Measurements from ENCODE around the gene FBXO10. TPM values are rescaled to one million over a fixed set of nuclear protein-coding genes. Genes with fewer than 3 reads are reported as not detected.

The FBXO10 gene
- total RNA-seq, 4 donors from 2014 or later: 5.1 to 10.5 (median 7.2) TPM

DNA sequence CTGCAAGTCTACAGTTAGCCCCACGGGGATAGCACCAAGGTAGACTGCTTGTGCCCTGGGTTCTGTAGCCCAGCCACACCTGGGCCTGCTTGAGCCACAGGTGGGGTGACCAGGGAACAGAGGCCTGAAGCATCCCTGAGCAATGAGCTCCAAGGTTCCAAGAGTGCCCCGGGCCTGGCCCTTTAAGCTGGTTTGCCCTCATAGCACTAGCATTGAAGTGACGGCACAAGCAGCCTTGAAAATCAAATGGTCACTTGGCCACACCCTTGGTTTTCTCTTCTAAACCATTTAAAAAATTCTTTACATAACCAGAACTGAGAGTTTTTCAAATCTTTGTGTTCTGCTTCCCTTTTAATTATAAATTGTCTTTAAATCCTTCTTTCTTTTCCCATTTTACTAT lies 24.7 kb downstream of the FBXO10 start:
- no peak for TF ChIP-seq CTCF (IDR thresholded peaks at IDR 0.05)
- no peaks in the 10 kb centered on the region for H3K27me3 ChIP-seq
- H3K27ac ChIP-seq: no peak overlapping the region
- no peaks in the 10 kb centered on the region for H3K4me1 ChIP-seq
- H3K36me3 ChIP-seq: no peaks in the 10 kb centered on the region
- no peaks in the 10 kb centered on the region for H3K9me3 ChIP-seq
- ATAC-seq: no peak
- WGBS, 2 donors (ENCODE audit: low coverage in 1 of 2): 90 to 100% methylated on average over 1 to 2 of the region's 3 CpGs
- no peak overlapping the region for H3K4me3 ChIP-seq

- TF ChIP-seq POLR2A (IDR thresholded peaks at IDR 0.05): no peak
- no peak for TF ChIP-seq POLR2AphosphoS5 (IDR thresholded peaks at IDR 0.05)
- TF ChIP-seq EP300 (IDR thresholded peaks at IDR 0.05): no peak
- no peak for TF ChIP-seq CTCF (IDR thresholded peaks at IDR 0.05)
- WGBS, 2 donors (ENCODE audit: low coverage in 1 of 2): 75 to 83% methylated on average over 1 of the region's 1 CpG
Measured at GRCh38 chr9:37550781-37551180, 25.4 kb downstream of the FBXO10 start.

GRCh38 chr9:37549527-37549926 lies 26.7 kb downstream of the FBXO10 start:
- H3K4me3 ChIP-seq: no peak overlapping the region
- TF ChIP-seq CTCF (IDR thresholded peaks at IDR 0.05): no peak
- no peak for TF ChIP-seq POLR2A (IDR thresholded peaks at IDR 0.05)
- TF ChIP-seq POLR2AphosphoS5 (IDR thresholded peaks at IDR 0.05): no peak
- TF ChIP-seq EP300 (IDR thresholded peaks at IDR 0.05): no peak
- no peaks in the 10 kb centered on the region for H3K27me3 ChIP-seq
- no peak overlapping the region for H3K27ac ChIP-seq
- no peaks in the 10 kb centered on the region for H3K9me3 ChIP-seq
- H3K4me1 ChIP-seq: no peaks in the 10 kb centered on the region
- no peaks in the 10 kb centered on the region for H3K36me3 ChIP-seq
- ATAC-seq: no peak

More at GRCh38 chr9:37550781-37551180, 25.4 kb downstream of the FBXO10 start:
- H3K27ac ChIP-seq: no peak overlapping the region
- no peaks in the 10 kb centered on the region for H3K27me3 ChIP-seq
- H3K9me3 ChIP-seq: no peaks in the 10 kb centered on the region
- ATAC-seq: no peak
- no peak overlapping the region for H3K4me3 ChIP-seq
- H3K36me3 ChIP-seq: no peaks in the 10 kb centered on the region
- no peaks in the 10 kb centered on the region for H3K4me1 ChIP-seq

GRCh38 chr9:37547328-37547878 lies 28.8 kb downstream of the FBXO10 start:
- H3K9me3 ChIP-seq: no peaks in the 10 kb centered on the region
- H3K4me3 ChIP-seq: no peak overlapping the region
- no peak overlapping the region for H3K27ac ChIP-seq
- WGBS, 2 donors (ENCODE audit: low coverage in 1 of 2): 92 to 100% methylated on average over 1 to 5 of the region's 5 CpGs
- no peak for ATAC-seq
- H3K36me3 ChIP-seq: no peaks in the 10 kb centered on the region
- H3K27me3 ChIP-seq: no peaks in the 10 kb centered on the region
- no peaks in the 10 kb centered on the region for H3K4me1 ChIP-seq
- TF ChIP-seq CTCF (IDR thresholded peaks at IDR 0.05) (no peak), POLR2A (IDR thresholded peaks at IDR 0.05) (no peak), EP300 (IDR thresholded peaks at IDR 0.05) (no peak), POLR2AphosphoS5 (IDR thresholded peaks at IDR 0.05) (no peak)

- Histone ChIP-seq H3K4me3 (no peak overlapping the region), H3K36me3 (peaks cover 0 to 31% of the 10 kb centered on the region in 2 donors), H3K9me3 (no peaks in the 10 kb centered on the region), H3K4me1 (no peaks in the 10 kb centered on the region), H3K27ac (no peak overlapping the region), H3K27me3 (no peaks in the 10 kb centered on the region)
- no peak for ATAC-seq
- TF ChIP-seq POLR2A (IDR thresholded peaks at IDR 0.05): no peak
- TF ChIP-seq EP300 (IDR thresholded peaks at IDR 0.05): no peak
- no peak for TF ChIP-seq CTCF (IDR thresholded peaks at IDR 0.05)
- TF ChIP-seq POLR2AphosphoS5 (IDR thresholded peaks at IDR 0.05): no peak
- WGBS, 2 donors (ENCODE audit: low coverage in 1 of 2): 86 to 100% methylated on average over 1 of the region's 1 CpG
Measured at GRCh38 chr9:37543468-37543867, 32.7 kb downstream of the FBXO10 start.
